NK-92 (cell line): ENCODE results near the gene OTP.

Experiments used
- DNase-seq: peaks from one replicate; lab custom pipeline; 2025; ENCODE audit not compliant: unreplicated experiment; lab: John Stamatoyannopoulos, UW

OTP gene

GRCh38 chr5:77640589-77641396, 2.3 kb upstream of the OTP start:
- DNase-seq: no peak

GRCh38 chr5:77638763-77639671, 504 bp upstream of the OTP start:
- no peak for DNase-seq

- no peak for DNase-seq
Measured at GRCh38 chr5:77637170-77637997, 1.1 kb downstream of the OTP start.

GRCh38 chr5:77636641-77637169, 1.8 kb downstream of the OTP start:
- no peak for DNase-seq

GRCh38 chr5:77635917-77636640, 2.4 kb downstream of the OTP start:
- no peak for DNase-seq

GRCh38 chr5:77635067-77635916, 3.2 kb downstream of the OTP start:
- no peak for DNase-seq

- DNase-seq: no peak
Measured at GRCh38 chr5:77633709-77634108, 4.8 kb downstream of the OTP start.

GRCh38 chr5:77633207-77633675, 5.3 kb downstream of the OTP start:
- DNase-seq: no peak

- DNase-seq: no peak
Measured at GRCh38 chr5:77632526-77633206, 5.8 kb downstream of the OTP start.

GRCh38 chr5:77630114-77630680, 8.3 kb downstream of the OTP start:
- DNase-seq: no peak

- no peak for DNase-seq
Measured at GRCh38 chr5:77629509-77630113, 8.9 kb downstream of the OTP start.

- DNase-seq: no peak
Measured at GRCh38 chr5:77628840-77629508, 9.5 kb downstream of the OTP start.

GRCh38 chr5:77627869-77628674, 10.4 kb downstream of the OTP start:
- no peak for DNase-seq

- DNase-seq: no peak
Measured at GRCh38 chr5:77623203-77623740, 15.2 kb downstream of the OTP start.

- DNase-seq: no peak
Measured at GRCh38 chr5:77621440-77621839, 17.1 kb downstream of the OTP start.

GRCh38 chr5:77620405-77620804, 18.1 kb downstream of the OTP start:
- DNase-seq: no peak
